HG03565 (cell line): ENCODE results near the gene ETS1.

ENCODE experiments used
- ATAC-seq: cut with Tn5 transposase; IDR thresholded peaks from one replicate; pipeline ENCODE4 v1.9.1; 2021; ENCODE audit warnings: mild to moderate bottlenecking, moderate library complexity; ENCODE audit not compliant: unreplicated experiment

Gene ETS1

DNA sequence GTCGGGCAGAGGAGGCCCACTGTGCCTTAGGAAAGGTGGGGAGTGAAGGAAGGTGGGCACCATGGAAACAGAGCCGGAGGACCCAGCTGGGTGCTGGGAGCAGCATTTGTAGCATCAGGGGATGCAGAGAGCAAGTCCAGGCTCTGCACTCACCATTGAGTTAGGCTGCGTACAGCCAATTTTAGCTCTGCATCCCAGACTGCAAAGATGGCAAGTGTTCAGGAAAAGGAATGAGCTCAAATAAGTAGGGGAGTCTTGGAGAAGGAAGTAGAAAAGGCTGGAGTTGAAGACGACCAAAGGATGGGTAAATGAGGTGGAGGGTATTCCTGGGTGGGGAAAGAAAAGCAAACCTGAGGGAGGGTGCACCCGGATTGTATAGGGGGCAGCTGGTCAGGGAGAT is 31.6 kb upstream of the ETS1 start:
- no peak for ATAC-seq

- ATAC-seq = no peak
Observed at GRCh38 chr11:128618603-128619002, 31.2 kb upstream of the ETS1 start.

GRCh38 chr11:128616161-128616560 is 28.8 kb upstream of the ETS1 start:
- no peak for ATAC-seq

DNA sequence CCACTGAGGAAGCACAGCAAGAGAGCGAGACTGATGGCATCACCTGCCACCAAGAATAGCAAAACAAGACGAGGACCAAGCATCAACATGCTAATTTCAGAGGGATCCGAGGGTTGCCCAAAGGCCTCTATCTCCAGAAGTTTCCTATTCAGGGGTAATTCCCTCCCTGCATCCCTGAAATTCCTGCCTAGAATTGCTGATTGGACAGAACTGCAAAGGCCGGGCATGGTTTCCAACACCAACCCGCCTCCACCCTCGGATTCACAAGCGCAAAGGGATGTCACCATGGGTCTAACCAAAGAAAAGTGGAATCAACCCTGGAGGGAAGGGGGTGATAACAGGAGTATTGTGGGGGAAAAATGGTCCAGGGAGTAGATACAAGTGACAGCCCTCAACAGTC is 28.3 kb upstream of the ETS1 start:
- ATAC-seq = no peak

DNA sequence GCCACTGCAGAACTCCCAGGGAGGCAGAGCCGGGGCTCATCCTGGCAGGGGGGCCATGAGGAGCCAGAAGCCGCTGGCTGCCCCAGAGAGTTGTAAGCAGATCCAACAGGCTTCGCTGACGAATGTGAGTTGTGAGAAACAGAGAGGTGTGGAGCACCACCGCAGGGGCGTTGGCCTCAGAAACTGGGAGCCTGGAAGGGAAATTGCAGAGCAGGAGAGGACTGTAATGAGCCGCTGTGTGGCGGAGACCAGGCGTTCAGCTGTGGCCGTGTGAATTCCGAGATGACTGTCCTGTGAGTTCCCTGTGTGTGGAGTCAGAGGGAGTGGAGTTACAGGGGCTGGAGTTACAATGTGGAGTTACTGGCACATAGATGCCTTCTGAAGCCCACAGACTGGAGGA is 27.7 kb upstream of the ETS1 start:
- no peak for ATAC-seq

DNA sequence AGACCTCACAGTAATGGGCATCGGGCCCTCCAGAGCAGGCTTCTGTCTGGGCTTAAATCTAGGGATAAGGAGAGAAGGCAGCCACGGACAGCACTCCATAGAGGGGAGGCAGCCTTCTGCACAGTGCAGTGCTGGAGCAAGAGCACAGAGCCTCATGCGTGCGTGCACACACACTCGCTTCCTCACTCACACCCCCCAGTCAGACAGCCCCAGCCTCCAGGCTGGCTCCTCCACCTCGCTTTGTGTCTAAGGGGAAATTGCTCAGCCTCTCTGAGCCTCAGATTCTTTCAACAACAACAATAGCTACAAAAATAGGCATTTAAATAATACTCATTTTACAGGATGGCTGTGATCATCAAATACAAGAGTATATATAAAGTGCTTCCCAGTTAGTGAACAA is 26.7 kb upstream of the ETS1 start:
- no peak for ATAC-seq

DNA sequence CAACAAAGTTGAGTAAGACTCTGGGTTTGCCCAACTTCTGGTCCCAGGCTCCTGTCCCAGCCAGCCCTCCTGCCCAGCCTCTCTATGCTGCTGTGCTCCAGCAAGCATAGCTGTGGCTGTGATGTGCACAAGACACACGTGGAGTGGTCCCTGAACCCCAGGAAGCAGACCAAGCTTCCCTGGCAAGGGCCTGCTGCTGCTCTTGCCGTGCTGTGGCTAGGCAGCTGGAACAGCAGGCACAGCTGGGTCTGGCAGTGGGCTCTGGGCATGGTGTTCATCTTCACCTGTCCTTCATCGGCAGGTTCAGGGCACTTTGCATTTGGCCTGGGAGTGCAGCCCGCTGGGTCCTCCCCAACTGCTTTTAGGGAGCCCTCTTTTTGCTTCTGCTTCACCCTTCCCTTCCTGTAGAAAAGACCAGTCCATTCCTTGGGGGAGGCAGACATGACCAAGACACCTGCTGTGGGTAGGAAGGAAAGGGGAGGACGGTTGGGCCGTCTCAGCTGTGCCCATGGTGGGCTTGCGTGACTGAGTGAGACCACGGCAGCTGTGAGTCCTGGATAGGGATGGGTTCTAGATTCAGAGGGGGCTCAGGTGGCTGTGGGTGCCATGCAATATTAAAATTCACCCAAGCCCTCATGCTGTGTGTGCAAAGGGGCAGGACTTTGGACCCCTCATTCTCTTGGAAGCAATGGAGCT is 26.1 kb upstream of the ETS1 start:
- no peak for ATAC-seq

DNA sequence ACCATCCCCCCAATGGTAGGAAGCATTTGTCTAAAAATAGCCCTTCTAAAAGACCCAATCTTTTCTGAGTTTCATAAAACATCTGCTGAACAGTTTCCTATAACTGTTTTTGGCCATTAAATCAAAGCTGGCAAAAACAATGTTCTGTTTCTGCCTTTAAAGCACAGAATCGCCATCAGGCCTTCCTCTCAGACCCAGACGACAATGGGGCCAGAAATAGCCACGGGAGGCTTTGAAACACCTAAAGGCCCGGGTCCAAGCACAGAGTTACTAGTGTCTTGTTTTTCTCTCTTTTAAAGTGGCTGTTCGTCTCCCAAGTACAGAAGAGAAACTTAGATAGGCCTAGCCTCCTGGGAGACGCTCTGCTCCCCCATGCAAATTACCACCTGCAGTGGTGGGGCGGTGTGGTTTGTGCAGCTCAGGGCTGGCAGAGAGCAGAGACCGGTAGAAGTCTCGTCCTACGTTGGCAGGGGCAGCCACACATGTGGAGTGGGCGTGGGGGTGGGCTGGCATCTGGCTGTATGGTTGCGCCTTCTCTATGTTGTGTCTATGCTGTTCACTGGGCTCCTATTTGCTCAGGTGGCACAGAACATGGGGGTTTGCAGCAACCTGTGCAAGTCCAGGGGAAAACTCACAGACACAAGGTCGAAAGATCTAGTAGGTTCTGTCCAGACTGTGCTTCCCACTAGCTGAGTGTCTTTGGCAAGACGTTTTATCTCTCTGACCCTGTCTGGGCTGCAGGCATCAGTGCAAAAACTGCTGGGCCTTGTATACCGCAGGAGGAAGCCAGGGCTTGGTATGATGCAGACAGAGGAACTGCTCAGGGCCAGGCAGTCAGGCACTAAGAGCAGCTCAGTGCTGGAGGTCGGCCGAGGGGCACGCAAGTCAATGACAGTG is 23.6 kb upstream of the ETS1 start:
- ATAC-seq = peak; percentile 96

DNA sequence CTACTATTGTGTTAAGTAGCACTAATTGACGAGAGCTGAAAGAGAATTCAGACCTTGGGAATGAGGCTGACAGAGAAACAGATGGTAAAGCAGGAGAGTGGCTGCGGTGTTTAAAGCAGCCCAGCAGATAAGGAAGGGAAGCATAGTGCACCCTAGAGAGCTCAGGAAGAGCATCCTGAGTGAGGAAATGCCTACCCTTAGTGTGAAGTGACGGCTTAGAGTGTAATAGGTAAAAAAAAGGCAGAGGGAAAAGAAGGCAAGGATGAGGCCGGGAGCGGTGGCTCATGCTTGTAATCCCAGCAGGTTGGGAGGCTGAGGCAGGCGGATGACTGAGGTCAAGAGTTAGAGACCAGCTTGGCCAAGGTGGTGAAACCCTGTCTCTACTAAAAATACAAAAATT is 22.4 kb upstream of the ETS1 start:
- no peak for ATAC-seq

- no peak for ATAC-seq
Observed at GRCh38 chr11:128608746-128609407, 21.5 kb upstream of the ETS1 start.

- no peak for ATAC-seq
Observed at GRCh38 chr11:128607819-128608218, 20.5 kb upstream of the ETS1 start.

DNA sequence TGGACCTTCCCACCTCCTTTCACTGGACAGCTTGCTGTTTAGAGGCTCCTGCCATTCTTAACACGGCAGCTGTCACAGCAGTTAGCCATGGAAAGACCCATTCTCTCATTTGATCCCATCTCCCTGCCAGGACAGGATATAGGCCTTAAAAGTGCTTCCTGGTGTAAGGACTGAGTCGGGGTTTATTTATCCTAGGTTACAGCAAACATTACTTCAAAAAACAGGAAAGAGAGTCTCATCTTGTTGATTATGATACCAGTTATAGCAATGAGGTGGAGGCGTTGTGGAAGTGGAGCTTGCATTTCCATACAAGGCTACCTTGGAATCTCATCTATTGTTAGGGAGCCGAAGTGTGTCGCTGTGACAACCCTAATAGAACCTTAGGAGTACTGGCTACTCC is 17.4 kb upstream of the ETS1 start:
- no peak for ATAC-seq

DNA sequence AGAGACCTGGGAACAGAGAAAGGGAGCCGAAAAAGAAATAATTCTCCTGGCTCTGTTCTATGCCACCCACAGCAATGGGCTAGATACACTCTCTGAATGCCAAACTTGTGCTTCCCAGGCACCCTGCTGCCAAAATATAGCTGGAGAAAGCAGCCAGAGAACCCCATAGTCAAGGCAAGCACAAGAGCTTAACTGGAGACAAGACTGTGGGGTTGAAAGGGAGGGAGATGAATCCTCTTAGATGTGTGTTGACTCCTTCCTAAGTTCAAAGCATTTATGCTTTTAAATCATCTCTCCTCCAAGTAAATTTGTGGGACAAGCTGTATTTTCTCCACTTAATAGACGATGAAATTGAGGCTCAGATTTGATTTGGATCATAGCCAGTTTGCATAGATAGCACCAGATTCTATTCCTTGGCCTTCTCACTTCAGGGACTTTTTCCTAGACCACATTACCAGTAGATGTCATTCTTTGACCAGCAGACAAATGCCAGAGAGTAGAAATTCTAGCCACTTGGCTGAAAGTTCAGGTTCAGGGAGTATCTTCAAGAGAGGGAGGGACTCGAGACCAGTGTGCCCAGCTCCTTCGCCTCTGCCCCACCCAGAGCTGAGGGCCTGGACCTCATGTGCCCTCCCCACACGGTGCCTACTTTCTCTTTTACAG is 16.5 kb upstream of the ETS1 start:
- ATAC-seq = no peak

DNA sequence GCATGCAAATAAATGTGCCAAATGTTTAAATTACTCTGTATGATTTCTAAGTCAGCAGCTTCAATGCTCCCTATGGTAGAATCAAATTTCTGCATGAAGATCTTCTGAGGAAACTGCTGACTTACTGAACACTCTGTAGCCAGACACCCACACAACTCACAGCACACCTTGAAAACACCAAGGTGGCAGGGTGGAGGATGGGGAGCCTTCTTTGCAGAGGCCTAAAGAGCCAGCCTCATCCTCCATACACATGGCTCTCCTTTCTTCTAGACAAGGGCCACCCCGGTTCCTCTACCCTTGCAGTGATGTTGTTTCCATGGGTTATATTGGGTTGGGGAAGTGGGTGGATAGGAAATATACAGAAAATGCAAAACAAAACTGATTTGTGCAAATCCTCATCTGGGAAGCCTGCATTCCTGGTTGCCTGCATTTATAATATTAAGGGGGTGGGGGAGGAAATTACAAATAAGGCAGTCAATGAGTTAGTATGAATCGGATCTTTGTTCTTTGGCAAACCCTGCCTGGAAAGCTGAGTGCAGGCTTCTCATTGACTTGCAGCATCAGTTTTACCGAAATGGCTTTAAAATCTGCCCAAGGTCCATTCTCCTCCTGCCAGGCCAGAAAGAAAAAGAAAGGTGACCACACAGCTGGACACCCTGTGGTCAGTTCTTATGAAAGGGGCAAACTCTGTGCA is 15.8 kb upstream of the ETS1 start:
- ATAC-seq = no peak

GRCh38 chr11:128599729-128600128 is 12.4 kb upstream of the ETS1 start:
- no peak for ATAC-seq

DNA sequence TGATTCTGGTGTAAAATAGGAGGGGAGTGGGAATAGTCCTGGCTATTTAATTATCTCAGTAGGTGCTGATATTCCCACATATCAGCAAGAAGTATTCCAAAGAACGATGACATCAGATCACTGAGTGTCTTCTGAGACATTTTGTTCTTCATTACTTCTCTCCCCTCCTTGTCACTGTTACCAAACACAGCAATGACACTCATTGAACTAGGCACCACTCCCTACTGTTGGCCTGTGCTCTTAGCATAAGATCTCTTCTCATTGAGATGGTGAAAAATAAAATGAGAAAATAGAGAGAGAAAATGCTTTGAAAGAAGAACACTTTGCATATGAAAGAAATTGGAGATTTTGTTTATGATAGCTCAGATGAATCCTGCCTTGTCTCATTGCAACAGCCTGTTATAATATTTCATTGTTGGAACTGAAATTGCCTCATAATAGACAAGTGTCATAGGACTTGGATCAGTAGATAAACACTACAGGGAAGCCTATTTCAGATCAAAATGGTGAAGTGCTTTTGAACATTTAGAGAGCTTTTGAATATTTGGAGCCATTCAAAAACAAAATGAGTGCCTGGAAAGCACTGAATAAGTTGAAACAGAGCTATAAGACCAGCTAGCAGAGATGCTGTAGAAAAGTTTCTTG is 11.3 kb upstream of the ETS1 start:
- ATAC-seq = no peak

DNA sequence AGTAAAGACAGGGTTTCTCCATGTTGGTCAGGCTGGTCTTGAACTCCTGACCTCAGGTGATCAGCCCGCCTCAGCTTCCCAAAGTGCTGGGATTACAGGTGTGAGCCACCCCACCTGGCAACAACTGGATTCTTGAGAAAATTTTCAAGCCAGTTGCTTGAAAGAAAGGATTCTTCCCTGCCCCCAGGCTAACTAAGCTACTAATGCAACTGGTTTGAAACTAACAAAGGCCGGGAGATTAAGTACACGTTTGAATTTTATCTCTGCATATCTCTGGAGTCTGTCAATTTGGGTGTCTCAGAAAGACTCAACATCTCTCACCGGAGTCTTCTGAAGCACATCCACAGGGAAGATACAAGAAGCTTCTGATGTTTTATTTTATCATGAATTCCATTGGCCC is 10.7 kb upstream of the ETS1 start:
- no peak for ATAC-seq

- ATAC-seq = no peak
Observed at GRCh38 chr11:128597209-128597608, 9.9 kb upstream of the ETS1 start.

DNA sequence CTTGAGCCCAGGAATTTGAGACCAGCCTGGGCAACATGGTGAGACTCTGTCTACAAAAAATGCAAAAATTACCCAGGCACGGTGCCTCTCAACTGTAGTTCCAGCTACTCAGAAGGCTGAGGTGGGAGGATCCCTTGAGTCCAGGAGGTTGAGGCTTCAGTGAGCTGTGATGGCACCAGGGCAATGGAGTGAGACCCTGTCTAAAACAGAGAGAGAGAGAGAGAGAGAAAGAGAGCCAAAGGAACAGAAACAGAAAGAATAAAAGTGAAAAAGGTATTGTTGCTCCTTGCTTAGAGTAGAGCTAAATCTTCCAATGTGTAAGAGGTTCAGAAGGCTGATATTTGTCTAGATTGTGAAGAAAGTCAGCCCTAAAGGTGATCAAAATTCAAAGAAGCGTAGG is 8.9 kb upstream of the ETS1 start:
- no peak for ATAC-seq

GRCh38 chr11:128595775-128596174 is 8.4 kb upstream of the ETS1 start:
- ATAC-seq = no peak
